ENCODE data around the gene PCDHGA11.
"Not testable (repeated sequence)": the region's sequence is repeated elsewhere in the genome, so short reads cannot be mapped to it uniquely, and the experiment has no call there.

Gene PCDHGA11

GRCh38 chr5:141399555-141400258 lies 21.1 kb upstream of the PCDHGA11 start:
- DNase-seq, result no peak

- DNase-seq, result no peak
Measured at GRCh38 chr5:141402553-141403243, 18.2 kb upstream of the PCDHGA11 start, which contains the start of gene PCDHGA9. Gene PCDHGA9 (plus strand): TSS chr5:141402778. CDS start chr5:141402953, 175 bp downstream.

- no peak for DNase-seq
Measured at GRCh38 chr5:141403387-141403786, 17.5 kb upstream of the PCDHGA11 start.

GRCh38 chr5:141407790-141408505 lies 12.9 kb upstream of the PCDHGA11 start, which contains the start of gene PCDHGB6:
Gene PCDHGB6 (plus strand): TSS chr5:141408021. CDS start chr5:141408203, 182 bp downstream.
- DNase-seq, result peak; percentile 74

DNA sequence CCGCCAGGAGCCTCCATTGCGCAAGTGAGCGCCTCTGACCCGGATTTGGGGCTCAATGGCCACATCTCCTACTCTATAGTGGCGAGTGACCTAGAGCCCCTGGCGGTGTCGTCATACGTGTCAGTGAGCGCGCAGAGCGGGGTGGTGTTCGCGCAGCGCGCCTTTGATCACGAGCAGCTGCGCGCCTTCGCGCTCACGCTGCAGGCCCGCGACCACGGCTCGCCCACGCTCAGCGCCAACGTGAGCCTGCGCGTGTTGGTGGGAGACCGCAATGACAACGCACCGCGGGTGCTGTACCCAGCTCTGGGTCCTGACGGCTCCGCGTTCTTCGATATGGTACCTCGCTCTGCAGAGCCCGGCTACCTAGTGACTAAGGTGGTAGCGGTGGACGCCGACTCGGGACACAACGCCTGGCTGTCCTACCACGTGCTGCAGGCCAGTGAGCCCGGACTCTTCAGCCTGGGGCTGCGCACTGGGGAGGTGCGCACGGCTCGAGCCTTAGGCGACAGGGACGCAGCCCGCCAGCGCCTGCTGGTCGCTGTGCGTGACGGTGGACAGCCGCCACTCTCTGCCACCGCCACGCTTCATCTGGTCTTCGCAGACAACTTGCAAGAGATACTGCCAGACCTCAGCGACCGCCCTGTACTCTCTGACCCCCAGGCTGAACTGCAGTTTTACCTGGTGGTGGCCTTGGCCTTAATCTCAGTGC lies 11.1 kb upstream of the PCDHGA11 start:
- DNase-seq, result no peak

DNA sequence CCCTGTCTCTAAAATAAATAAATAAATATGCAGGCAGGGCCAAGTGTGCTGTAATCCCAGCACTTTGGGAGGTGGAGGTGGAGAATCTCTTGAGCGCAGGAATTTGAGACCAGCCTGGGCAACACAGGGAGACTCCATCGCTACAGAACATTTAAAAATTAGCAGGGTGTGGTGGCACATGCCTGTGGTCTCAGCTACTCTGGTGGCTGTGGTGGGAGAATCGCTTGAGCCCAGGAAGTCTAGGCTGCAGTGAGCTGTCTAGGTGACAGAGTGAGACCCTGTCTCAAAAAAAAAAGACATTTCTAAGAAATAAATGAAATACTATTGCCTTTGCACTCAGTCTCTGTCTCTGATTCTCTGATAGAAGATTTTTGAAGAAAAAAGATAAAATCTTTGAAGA lies 9.3 kb upstream of the PCDHGA11 start:
- DNase-seq, result no peak

DNA sequence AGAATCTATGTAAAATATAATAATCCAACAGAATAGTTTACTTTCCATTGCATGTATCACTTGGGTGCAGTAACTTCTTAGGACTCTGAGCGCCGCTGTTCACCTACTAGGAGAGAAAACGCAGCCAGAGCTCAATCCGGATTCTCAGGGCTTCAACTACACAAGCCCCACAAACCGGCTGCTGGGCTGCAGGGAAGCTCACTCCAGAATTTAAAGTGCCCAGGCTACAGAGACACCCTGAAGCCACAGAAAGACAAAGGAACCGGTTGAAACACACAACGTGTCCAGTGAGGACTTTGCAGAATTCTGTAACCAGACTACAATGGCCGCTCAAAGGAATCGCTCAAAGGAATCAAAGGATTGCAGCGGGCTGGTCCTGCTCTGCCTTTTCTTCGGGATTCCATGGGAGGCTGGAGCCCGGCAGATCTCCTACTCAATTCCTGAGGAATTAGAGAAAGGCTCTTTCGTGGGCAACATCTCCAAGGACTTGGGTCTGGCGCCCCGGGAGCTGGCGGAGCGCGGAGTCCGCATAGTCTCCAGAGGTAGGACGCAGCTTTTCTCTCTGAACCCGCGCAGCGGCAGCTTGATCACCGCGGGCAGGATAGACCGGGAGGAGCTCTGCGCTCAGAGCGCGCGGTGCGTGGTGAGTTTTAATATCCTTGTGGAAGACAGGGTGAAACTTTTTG lies 7.9 kb upstream of the PCDHGA11 start, which contains the start of gene PCDHGA10:
PCDHGA10 (plus strand) TSS at position 134 of the 686 bp plus-strand sequence; CDS start at position 323, 189 bp downstream.
- peak; percentile 83 for DNase-seq

DNA sequence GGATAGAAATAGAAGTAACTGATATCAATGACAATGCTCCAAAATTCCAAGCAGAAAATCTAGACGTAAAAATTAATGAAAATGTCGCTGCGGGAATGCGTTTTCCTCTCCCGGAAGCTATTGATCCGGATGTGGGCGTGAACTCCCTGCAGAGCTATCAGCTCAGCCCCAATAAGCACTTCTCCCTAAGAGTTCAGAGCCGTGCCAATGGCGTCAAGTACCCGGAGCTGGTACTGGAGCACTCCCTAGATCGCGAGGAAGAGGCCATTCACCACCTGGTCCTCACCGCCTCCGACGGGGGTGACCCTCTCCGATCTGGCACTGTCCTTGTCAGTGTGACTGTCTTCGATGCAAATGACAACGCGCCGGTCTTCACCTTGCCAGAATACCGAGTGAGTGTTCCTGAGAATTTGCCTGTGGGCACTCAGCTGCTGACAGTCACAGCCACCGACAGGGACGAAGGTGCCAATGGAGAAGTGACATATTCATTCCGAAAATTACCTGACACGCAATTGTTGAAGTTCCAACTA lies 7.2 kb upstream of the PCDHGA11 start:
- no peak for DNase-seq

DNA sequence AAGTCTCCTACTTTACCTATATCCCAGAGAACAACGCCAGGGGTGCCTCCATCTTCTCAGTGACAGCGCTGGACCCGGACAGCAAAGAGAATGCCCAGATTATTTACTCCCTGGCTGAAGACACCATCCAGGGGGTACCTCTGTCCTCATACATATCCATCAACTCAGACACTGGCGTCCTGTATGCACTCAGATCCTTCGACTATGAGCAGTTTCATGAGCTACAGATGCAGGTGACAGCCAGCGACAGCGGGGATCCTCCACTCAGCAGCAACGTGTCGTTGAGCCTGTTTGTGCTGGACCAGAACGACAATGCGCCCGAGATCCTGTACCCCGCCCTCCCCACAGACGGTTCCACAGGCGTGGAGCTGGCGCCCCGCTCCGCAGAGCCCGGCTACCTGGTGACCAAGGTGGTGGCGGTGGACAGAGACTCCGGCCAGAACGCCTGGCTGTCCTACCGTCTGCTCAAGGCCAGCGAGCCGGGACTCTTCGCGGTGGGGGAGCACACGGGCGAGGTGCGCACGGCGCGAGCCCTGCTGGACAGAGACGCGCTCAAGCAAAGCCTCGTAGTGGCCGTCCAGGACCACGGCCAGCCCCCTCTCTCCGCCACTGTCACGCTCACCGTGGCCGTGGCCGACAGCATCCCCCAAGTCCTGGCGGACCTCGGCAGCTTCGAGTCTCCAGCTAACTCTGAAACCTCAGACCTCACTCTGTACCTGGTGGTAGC lies 6.1 kb upstream of the PCDHGA11 start:
- not testable (repeated sequence) for DNase-seq

- not testable (repeated sequence) for DNase-seq
Measured at GRCh38 chr5:141415275-141415618, 5.6 kb upstream of the PCDHGA11 start.

DNA sequence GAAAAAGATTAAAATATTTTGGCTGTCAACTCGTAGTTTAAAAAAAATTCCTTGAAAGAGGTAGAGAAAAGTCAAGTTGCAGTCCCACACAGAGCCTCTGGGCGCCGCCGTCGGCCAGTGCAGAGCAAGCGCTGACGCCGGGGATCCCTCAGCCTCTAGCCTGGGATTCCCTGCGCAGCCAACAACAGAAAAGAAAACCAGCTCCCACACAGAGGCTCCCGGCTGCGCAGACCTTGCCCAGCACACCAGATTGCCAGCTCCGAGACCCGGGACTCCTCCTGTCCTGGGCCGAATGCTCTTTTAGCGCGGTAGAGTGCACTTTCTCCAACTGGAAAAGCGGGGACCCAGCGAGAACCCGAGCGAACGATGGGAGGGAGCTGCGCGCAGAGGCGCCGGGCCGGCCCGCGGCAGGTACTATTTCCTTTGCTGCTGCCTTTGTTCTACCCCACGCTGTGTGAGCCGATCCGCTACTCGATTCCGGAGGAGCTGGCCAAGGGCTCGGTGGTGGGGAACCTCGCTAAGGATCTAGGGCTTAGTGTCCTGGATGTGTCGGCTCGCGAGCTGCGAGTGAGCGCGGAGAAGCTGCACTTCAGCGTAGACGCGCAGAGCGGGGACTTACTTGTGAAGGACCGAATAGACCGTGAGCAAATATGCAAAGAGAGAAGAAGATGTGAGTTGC lies 3.2 kb upstream of the PCDHGA11 start, which contains the start of gene PCDHGB7:
PCDHGB7 (plus strand) TSS at position 184 of the 679 bp plus-strand sequence; CDS start at position 367, 183 bp downstream.
- peak; percentile 80 for DNase-seq

- no peak for DNase-seq
Measured at GRCh38 chr5:141419074-141419880, 1.6 kb upstream of the PCDHGA11 start.

- no peak for DNase-seq
Measured at GRCh38 chr5:141421489-141421855, 621 bp downstream of the PCDHGA11 start.

GRCh38 chr5:141422742-141423291 lies 2.0 kb downstream of the PCDHGA11 start:
- no peak for DNase-seq

- no peak for DNase-seq
Measured at GRCh38 chr5:141427783-141428426, 7.1 kb downstream of the PCDHGA11 start.

DNA sequence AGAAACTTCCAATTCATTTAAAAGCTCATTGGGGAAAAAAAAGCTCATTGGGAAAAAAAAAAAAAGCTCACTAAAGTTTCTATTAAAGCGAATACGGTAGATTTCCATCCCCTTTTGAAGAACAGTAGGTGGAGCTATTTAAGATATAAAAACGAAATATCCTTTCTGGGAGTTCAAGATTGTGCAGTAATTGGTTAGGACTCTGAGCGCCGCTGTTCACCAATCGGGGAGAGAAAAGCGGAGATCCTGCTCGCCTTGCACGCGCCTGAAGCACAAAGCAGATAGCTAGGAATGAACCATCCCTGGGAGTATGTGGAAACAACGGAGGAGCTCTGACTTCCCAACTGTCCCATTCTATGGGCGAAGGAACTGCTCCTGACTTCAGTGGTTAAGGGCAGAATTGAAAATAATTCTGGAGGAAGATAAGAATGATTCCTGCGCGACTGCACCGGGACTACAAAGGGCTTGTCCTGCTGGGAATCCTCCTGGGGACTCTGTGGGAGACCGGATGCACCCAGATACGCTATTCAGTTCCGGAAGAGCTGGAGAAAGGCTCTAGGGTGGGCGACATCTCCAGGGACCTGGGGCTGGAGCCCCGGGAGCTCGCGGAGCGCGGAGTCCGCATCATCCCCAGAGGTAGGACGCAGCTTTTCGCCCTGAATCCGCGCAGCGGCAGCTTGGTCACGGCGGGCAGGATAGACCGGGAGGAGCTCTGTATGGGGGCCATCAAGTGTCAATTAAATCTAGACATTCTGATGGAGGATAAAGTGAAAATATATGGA lies 9.7 kb downstream of the PCDHGA11 start, which contains the start of gene PCDHGA12:
PCDHGA12 (plus strand) TSS at position 176 of the 782 bp plus-strand sequence; CDS start at position 429, 253 bp downstream.
- DNase-seq, result no peak

- DNase-seq, result no peak
Measured at GRCh38 chr5:141431286-141431685, 10.4 kb downstream of the PCDHGA11 start.

DNA sequence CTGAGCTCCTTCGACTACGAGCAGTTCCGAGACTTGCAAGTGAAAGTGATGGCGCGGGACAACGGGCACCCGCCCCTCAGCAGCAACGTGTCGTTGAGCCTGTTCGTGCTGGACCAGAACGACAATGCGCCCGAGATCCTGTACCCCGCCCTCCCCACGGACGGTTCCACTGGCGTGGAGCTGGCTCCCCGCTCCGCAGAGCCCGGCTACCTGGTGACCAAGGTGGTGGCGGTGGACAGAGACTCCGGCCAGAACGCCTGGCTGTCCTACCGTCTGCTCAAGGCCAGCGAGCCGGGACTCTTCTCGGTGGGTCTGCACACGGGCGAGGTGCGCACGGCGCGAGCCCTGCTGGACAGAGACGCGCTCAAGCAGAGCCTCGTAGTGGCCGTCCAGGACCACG lies 11.5 kb downstream of the PCDHGA11 start:
- not testable (repeated sequence) for DNase-seq

All from activated effector memory CD4-positive, alpha-beta T cell treated with anti-CD3 and anti-CD28 coated beads, Interleukin-2, amount 50 U/mL, for 16 hours (primary cell).